Nephron progenitor cell (in vitro differentiated cells): ENCODE measurements around the gene NSMCE4A.
"Not testable (repeated sequence)": the region's sequence is repeated elsewhere in the genome, so short reads cannot be mapped to it uniquely, and the experiment has no call there.

Experiments used
- DNase-seq: peaks from one replicate; pipeline ENCODE4 v3.0.0; 2021
- H3K27ac Mint-ChIP-seq: 2 replicates; pipeline ENCODE4 v1.8.0; 2021; ENCODE audit warnings: mild to moderate bottlenecking, moderate library complexity, mixed read lengths
- H3K27me3 Mint-ChIP-seq: 2 replicates; pipeline ENCODE4 v1.8.0; 2021; ENCODE audit warnings: mild to moderate bottlenecking, low read depth, mixed read lengths; ENCODE audit not compliant: poor library complexity
- H3K36me3 Mint-ChIP-seq: 2 replicates; pipeline ENCODE4 v1.8.0; 2021; ENCODE audit warnings: low read depth, mixed read lengths
- H3K4me1 Mint-ChIP-seq: 2 replicates; pipeline ENCODE4 v1.8.0; 2021; ENCODE audit warnings: mixed read lengths
- H3K4me3 Mint-ChIP-seq: 2 replicates; pipeline ENCODE4 v1.8.0; 2021; ENCODE audit warnings: mild to moderate bottlenecking, moderate library complexity, mixed read lengths
- H3K9me3 Mint-ChIP-seq: 2 replicates; pipeline ENCODE4 v1.8.0; 2021; ENCODE audit warnings: mild to moderate bottlenecking, moderate library complexity, mixed read lengths
- TF ChIP-seq, protein P1 (sequence below): fragments of 200-600 bp; sonication (generic); IDR thresholded peaks from 2 replicates; pipeline ENCODE4 v1.5.0; 2021; ENCODE audit warnings: antibody characterized with exemption

The NSMCE4A gene

DNA sequence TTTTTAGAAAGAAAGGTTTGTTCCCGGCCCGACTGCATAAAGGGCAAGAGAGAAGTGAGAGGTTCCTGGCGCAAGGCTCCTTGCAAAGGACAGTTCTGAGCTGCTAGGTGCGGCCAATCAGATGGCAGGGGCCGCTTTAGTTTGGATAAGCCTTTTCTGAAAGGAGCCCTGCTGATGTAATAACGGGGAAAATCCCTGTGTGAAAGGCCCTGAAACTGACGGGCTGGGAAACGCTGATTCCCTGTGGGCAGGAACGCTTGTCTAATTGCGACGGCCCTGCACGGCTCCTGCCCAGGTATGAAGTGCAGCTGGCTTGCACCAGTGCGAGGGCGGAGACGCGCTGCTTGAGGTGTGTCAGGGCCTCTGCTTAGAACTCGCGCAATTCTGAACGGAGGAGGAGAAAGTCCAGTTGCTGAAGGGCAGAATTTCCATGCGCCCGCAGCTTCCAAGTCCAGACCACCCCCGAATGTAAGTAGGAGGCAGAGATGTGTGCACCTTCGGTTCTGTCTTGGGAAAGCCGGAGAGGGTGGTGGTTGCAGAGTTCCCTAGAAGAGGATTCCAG lies 44.5 kb upstream of the NSMCE4A start:
- peaks cover 8% of the 10 kb centered on the region for H3K27me3 Mint-ChIP-seq
- H3K36me3 Mint-ChIP-seq: no peaks in the 10 kb centered on the region
- no peak overlapping the region for H3K4me3 Mint-ChIP-seq
- peaks cover 3% of the 10 kb centered on the region for H3K9me3 Mint-ChIP-seq
- peaks cover 29% of the 10 kb centered on the region for H3K4me1 Mint-ChIP-seq
- DNase-seq: peak; percentile 16
- TF ChIP-seq, protein P1, sequence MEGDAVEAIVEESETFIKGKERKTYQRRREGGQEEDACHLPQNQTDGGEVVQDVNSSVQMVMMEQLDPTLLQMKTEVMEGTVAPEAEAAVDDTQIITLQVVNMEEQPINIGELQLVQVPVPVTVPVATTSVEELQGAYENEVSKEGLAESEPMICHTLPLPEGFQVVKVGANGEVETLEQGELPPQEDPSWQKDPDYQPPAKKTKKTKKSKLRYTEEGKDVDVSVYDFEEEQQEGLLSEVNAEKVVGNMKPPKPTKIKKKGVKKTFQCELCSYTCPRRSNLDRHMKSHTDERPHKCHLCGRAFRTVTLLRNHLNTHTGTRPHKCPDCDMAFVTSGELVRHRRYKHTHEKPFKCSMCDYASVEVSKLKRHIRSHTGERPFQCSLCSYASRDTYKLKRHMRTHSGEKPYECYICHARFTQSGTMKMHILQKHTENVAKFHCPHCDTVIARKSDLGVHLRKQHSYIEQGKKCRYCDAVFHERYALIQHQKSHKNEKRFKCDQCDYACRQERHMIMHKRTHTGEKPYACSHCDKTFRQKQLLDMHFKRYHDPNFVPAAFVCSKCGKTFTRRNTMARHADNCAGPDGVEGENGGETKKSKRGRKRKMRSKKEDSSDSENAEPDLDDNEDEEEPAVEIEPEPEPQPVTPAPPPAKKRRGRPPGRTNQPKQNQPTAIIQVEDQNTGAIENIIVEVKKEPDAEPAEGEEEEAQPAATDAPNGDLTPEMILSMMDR: no peak
- H3K27ac Mint-ChIP-seq: peak overlapping the region; percentile 66

DNA sequence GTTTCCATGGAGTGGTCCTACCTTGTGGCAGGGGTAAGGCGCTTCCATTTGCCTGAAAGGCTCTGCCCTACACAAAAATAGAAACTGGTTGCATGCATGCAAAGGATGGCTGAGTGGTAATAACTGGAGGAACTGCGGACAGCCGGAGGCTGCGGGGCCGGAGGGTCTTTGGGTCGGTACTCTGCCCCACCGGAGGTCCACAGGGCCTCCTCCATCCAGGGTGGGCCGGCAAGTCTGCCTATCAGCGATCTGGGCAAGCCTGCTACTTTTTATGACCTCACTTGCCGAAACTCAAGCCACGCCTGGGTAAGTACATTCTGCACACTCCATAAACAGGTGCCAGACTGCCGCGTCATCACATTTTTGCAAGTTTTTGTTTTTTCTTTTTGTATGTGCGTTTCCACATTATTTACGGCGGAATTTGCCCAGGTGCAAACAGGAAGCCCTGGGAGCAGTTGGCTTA lies 44.0 kb upstream of the NSMCE4A start:
- no peak overlapping the region for H3K27ac Mint-ChIP-seq
- H3K4me1 Mint-ChIP-seq: peaks cover 29% of the 10 kb centered on the region
- TF ChIP-seq, protein P1: no peak
- no peaks in the 10 kb centered on the region for H3K36me3 Mint-ChIP-seq
- peaks cover 3% of the 10 kb centered on the region for H3K9me3 Mint-ChIP-seq
- no peak for DNase-seq
- H3K4me3 Mint-ChIP-seq: no peak overlapping the region
- H3K27me3 Mint-ChIP-seq: peaks cover 8% of the 10 kb centered on the region

DNA sequence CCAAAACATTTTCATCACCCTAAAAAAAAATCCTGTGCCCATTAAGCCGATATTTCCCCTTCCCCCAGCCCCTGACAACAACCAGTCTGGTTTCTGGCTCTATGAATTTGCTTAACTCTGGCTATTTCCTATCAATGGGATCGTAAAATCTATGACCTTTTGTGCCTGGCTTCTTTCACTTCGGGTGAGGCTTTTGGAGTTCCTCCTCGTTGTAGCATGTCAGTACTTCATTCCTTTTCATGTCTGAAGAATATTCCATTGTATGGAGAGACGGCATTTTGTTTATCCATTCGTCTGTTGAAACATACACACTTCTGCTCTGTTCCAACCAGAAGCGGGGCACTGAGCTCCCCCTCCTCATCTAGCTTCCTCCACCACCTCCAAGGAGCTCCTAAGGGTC lies 43.5 kb upstream of the NSMCE4A start:
- H3K36me3 Mint-ChIP-seq: no peaks in the 10 kb centered on the region
- H3K27ac Mint-ChIP-seq: no peak overlapping the region
- peaks cover 3% of the 10 kb centered on the region for H3K9me3 Mint-ChIP-seq
- H3K27me3 Mint-ChIP-seq: peaks cover 8% of the 10 kb centered on the region
- no peak overlapping the region for H3K4me3 Mint-ChIP-seq
- TF ChIP-seq, protein P1: no peak
- DNase-seq: no peak
- peaks cover 29% of the 10 kb centered on the region for H3K4me1 Mint-ChIP-seq

DNA sequence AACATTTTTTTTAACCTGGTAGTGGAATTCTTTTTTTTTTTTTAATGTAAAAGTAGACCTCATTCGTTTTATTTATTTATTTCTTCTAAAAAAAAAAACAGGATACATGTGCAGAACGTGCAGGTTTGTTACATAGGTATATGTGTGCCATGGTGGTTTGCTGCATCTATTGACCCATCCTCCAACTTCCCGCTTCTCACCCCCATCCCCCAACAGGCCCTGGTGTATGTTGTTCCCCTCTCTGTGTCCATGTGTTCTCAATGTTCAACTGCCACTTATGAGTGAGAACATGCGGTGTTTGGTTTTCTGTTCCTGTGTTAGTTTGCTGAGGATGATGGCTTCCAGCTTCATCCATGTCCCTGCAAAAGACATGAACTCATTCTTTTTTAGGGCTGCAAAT lies 42.9 kb upstream of the NSMCE4A start:
- DNase-seq, H3K27ac Mint-ChIP-seq, H3K4me3 Mint-ChIP-seq, H3K36me3 Mint-ChIP-seq, H3K9me3 Mint-ChIP-seq, H3K27me3 Mint-ChIP-seq: not testable (repeated sequence)
- peaks cover 29% of the 10 kb centered on the region for H3K4me1 Mint-ChIP-seq

DNA sequence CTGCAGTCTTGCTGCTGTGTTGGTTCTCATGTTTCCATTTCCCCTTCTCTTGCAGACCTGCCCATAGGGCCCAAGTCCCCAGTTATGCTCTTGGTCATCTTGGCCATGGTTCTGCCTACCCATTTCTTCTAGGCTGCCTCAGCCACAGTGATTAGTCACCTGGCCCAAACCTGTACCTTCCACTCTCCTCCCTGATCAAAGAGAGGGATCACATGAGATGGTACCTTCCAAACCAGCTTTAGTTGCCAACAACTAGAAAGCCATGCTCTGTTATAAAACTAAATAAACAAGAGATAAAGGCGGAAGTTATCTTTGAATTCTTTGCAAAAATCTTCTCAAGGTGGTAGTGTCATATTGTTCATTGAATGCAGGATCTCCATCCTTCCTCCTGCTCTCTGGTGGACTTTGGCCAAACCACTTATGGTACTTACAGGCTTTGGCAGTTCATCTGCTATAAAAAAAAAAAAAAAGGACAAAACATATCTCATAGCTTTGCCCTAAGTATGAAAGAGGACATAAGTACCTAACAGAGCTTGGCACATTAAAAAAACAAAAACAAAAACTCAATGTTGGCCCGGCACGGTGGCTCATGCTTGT lies 39.7 kb upstream of the NSMCE4A start:
- TF ChIP-seq, protein P1: no peak
- H3K27ac Mint-ChIP-seq: no peak overlapping the region

DNA sequence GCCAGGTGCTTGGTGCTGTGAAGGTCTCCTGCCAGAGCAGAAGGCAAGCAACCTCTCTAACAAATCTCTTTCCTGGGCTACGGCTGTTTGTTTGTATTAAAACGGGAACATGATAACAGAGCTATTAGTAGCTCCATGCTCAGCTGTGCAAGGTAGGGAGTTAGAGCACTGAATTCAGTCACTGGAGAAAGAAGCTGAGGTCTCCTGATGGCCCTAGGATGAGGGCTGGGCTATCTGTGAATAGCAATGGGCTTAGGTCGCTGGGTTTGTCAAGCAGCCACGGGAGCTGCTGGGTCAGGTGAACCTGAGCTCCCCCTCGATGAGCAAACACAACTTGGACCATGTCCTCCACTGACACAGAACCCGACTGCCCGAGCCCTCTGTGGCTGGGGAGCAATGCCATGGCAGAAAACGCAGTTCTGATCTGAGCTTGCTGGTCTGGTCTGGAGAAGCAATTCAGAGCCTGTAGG lies 38.3 kb upstream of the NSMCE4A start:
- DNase-seq: no peak
- TF ChIP-seq, protein P1: no peak
- Mint-ChIP-seq H3K27ac (no peak overlapping the region), H3K4me3 (no peak overlapping the region), H3K27me3 (peaks cover 4% of the 10 kb centered on the region), H3K36me3 (no peaks in the 10 kb centered on the region), H3K9me3 (peaks cover 10% of the 10 kb centered on the region), H3K4me1 (peaks cover 5% of the 10 kb centered on the region)

More for the DNA sequence above, 39.7 kb upstream of the NSMCE4A start:
- peaks cover 10% of the 10 kb centered on the region for H3K9me3 Mint-ChIP-seq
- DNase-seq: no peak
- H3K4me1 Mint-ChIP-seq: peaks cover 19% of the 10 kb centered on the region
- H3K27me3 Mint-ChIP-seq: peaks cover 4% of the 10 kb centered on the region
- no peak overlapping the region for H3K4me3 Mint-ChIP-seq
- no peaks in the 10 kb centered on the region for H3K36me3 Mint-ChIP-seq
